GM19025 (cell line): Measurements from ENCODE around the gene LRP1.
"Not testable (repeated sequence)": the region's sequence is repeated elsewhere in the genome, so short reads cannot be mapped to it uniquely, and the experiment has no call there.

Experiments
- ATAC-seq: cut with Tn5 transposase; IDR thresholded peaks from one replicate; pipeline ENCODE4 v1.9.1; 2021; ENCODE audit warnings: mild to moderate bottlenecking, low read depth, moderate library complexity; ENCODE audit not compliant: unreplicated experiment

LRP1 gene

DNA sequence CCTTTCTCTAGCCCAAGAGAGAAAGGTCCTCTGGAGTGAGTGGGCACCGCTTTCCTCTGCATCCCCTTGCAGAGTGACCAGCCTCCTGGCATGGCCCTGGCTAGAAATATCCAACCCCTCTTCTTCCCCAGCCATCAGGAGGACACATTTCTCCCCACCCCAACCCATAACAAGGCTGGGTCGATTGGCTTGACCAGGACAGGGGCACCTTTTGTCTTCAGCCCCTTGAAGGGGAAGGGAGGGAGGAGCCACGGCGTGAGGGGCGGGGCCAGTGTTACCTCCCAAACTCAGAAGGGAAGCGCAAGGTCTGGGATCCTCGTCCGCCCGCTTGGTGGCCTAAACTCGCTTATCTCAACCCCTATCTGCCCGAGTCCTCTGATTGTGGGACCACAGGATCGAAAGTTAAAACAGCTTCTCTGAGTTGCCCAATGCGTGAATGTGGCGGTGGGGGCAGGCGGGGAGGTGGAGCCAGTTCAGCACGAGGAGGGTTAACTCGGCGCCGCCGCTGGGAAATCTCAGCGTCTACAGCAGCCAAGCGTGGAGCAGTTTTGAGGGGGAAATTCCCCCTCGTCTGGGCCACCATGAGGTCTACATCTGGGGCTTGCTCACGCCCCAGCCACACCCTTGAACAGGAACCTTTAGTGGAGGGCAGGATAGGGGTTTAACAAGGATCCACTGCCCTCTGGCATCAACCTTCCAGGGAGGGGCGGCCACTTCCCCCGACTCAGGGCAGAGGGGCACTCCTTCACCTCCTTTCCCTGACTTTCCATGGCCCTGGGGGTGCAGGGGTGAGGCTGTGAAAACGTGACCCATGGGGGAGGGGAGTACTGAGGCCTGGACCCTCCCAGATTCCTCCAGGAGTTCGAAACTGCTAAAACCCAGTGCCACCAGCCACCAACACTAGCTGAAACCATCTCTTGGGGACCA is 17.9 kb upstream of the LRP1 start:
- ATAC-seq = peak; percentile 63

DNA sequence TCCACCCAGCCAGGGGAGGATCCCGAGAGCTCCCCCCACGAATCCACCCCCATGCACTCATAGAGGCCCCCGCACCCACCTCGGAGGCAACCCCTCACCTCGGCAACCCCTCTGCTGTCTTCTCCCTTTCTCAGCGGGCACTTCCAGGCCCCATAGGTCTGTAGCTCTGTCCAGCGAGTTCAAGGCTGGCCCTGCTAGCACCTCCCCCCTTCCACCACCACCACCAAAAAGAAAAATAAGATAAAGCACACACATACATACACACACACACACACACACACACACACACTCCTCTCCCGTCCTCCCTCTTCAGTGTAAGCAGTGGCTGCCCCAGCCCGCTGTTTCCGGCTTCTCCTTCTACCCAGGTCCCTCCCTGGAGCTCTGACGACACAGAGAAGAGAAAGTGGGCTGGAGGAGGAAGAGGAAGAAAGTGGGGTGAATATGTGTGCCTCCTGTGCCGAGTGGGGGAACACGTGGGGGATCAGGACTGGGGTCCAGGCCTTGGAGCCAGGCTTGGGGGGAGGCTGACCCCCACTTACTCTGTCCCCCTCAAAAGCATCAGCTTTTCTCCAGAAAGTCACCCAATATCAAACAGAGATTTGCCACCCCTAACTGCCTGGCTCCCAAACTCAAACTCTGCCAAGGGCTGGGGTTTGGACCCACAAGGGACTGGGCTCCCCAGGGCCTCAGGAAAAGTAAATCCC is 17.1 kb upstream of the LRP1 start, which contains the start of gene STAT6:
STAT6 (minus strand) TSS at position 332 of the 704 bp plus-strand sequence. CDS start 3,084 bp downstream, outside the sequence.
- peak; percentile 55 for ATAC-seq

DNA sequence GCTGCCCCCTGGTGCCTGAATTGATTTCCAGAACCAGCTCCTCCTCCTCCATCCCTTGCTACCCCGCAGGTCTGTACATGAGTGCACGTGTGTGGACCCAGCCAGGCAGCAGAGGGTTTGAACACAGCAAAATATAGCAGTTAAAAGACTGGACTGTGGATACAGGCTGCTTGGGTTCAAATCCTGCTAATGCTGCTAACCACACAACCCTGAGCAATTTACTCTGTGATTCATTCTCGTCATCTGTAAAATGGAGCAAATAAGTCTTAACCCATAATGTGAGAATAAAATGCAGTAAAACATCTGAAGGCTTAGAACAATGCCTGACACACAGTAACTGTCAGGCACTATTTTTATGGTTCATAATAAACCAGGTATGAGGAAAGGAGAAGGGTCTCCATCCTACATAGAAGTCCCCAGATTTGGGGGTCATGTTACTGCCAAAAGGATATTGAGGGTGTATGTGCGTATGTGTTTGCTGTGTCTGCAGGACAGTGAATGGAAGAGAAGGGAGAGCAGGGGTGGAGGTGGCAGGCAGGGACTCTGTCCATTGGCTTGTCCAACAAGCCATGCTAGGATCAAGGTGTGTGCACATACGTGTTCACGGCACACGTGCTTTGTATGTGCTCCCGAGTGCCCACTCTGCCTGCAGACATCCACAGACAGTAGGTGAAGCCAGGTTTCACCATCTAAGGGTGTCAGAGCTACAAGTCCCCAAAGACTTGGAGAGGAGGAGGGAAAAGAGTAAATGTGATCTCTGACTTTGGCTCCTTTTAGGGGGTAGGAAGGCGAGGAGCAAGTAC is 15.6 kb upstream of the LRP1 start:
- peak; percentile 44 for ATAC-seq

DNA sequence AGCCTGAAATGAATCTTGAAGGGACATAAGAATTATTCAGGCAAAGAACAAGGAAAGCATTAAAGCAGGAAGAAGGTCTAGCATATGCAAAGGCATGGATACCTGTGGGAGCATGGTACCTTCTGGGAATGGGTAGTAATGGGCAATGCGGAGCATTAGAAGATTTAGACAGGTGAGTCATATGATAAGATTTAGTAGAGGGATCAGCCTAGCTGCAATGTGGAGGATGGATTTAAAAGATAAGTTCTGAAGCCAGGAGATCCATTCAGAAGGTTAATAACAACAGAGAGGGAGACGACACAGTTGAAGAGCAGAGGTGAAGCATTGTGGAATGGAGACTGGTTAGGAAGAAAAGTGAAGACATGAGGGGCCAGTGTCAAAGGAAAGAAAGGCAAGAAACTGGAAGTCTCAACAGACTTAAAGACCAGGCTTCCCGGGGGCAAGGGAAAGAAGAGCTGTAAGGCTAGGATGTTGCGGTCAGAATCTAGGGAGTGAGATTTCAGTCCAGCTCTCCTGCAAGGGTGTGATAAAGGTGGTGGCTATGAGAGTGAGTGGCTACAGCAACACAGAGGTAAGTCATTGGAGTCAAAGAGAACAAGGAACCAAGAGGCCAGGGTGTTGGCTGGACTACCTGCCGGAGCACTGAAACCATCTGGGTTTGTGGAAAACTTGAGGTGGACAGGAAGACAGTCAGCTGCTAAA is 11.6 kb upstream of the LRP1 start:
- no peak for ATAC-seq

DNA sequence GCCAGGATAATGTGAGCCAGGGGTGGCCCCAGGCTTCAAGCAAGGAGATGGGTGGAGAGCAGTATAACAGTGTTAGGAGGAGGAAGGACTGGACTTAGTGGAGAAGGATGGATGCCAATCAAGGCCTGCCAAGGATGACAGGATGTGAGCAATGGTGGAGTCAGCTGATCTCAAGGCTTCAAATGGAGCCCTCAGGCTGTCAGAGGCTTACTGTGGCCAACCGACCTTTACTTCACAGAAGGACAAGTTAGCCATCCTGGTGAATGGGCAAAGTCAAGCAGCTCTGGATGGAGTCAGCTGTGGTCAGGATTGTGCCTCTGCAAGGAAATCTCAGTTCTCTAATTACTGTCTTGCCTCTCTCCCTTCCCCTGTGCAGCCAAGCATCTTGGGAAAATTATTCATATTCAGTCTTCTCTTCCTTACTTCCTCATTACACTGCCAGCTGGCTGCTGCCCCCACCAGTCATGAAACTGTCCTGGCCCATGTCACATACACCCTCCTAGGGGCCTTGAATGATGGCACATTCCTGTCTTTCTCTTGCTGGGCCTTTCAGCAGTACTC is 9.5 kb upstream of the LRP1 start:
- ATAC-seq = no peak

DNA sequence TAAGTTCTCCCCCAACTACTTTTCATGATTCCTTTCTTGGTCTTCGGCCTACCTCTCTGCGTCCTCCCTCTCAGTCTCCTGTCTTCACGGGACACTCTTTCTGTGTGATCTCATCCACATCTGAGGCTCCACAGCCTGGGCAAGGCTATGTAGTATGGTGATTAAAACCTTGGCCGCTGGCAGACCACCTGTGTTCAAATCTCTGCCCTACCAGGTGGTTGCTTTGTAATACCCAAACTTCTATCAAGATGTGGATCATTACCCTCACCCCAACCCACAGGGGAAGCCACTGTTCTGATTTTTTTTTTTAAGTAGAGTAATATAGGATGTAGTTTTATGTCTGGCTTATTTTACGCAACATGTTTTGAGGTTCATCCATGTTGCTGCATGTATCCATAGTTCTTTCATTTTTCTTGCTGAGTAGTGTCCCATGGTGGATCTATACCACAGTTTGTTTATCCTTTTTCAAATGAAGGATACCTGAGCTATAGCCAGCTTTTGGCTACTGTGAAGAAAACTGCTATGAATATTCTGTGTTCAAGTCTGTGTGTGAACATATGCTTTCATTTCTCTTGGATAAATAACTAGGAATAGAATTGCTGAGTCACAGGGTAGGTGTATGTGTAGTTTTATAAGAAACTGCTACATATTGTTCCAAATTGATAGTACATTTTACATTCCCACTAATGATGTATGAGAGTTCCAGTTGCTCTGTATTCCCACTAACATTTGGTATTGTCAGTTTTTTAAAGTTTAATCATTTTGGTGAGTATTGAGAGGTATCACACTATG is 8.8 kb upstream of the LRP1 start:
- no peak for ATAC-seq

DNA sequence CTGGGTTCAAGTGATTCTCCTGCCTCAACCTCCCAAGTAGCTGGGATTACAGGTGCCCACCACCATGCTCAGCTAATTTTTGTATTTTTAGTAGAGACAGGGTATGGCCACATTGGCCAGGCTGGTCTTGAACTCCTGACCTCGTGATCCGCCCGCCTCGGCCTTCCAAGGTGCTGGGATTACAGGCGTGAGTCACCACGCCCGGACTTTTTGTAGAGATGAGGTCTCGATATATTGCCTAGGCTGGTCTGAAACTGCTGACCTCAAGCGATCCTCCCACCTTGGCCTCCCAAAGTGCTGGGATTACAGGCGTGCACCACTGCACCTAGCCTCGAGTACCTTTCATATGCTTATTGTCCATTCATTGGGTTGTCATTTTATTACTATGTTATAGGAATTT is 7.6 kb upstream of the LRP1 start:
- ATAC-seq = not testable (repeated sequence)

DNA sequence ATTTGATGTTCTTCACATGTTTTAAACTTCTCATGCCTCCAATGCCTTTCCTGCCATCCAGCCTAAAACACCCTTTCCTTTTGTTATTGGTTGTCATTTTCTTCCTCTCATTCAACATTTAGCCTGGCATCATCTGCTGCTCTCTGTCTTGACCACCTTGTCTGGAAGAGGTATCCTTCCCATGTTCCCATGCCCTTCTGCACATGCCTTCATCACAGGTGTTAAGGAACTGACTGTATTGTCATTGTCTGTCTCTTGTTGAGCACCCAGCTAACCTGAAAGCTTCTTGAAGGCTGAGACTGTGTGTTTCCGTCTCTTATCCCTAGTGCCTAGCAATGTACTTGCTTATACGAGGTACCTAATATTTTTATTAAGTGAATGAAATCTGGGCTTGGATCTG is 4.5 kb upstream of the LRP1 start:
- ATAC-seq = no peak

DNA sequence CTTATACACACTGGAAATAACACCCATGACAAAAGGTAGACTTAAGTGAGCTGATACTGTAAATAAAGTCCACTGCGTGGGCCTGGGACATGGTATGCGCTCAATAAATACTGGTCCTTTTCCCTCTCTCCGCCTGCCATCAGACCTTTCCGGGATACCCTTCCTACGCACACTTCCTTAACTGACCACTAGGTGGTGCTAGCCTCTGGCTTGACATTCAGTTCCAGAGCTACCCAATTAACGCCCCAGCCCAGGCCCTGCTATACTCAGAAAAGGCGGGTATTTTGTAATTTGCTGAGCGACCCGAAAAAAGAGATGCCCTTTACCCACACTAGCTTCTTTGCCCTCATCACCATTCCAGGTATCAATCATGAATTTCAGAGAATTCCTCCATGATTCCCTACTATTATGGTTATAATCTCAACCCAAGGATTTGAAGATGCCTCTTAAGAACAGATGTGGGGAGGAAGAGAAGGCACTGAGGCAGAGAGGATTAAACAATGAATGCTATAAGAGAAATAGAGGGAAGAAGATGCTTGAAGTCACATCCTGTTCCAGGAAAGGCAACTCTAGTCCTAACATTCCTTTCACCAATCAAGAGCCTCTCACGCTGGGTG is 3.9 kb upstream of the LRP1 start:
- ATAC-seq = no peak

DNA sequence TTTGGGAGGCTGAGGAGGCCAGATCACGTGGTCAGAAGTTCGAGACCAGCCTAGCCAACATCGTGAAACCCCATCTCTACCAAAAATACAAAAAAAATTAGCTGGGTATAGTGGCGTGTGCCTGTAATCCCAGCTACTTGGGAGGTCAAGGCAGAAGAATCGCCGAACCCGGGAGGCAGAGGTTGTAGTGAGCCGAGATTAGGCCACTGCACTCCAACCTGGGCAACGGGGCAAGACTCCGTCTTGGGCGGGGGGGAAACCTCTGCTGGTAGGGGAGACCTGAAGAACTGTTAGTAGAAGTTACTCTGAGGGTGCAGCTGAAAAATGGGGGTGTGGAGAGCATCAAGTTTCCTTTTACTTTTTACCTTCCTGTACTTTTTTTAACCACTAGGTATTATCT is 2.2 kb upstream of the LRP1 start:
- ATAC-seq = no peak

DNA sequence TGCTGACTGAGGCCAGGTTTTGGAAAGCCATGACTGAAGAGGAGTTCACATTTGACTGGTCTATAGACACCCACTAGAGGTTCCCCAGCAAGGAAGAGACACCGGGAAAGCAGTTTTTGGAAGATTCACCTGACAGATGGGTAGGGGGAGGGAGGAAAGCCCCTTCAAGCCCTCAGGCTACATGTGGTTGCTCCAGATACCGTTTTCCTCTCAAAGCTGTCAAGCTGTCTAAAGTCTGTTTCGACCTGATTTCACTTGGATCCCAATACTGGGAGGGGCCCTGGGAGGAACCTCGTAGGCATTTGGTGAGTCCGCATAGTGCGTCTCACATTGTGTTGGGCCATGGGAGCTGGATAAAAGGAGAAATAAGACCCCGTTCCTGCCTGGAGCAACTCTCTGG is 1.7 kb upstream of the LRP1 start:
- ATAC-seq = no peak

DNA sequence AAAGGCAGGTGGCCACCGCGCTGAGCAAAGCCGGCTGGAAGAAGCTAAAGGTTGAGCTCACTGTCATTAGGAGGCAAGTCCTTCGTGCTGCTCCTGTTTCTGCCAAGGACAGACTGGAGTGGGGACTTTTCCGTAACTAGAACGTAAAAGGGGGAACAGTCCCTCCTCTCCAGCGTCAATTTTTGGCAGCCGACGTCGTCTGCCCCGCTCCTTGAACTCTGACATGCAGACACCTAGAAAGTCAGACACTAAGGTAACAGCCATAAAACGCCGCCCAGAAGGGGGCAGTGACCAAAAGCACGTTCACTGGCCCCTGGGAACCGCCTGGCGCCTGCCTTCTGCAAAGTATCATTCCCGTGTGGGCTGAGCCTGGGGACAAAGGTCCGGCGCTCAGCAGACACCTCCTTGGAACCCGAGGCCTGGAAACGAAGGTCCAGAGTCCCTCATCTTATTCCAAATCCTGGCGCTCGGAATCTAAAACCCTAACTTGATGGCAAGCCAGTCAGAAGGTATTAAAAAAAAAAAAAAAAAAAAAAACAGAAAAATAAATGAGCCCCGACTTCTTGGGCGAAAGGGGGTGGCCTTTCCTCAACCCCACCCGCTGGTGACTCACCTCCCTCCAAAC is 1.1 kb upstream of the LRP1 start:
- no peak for ATAC-seq

DNA sequence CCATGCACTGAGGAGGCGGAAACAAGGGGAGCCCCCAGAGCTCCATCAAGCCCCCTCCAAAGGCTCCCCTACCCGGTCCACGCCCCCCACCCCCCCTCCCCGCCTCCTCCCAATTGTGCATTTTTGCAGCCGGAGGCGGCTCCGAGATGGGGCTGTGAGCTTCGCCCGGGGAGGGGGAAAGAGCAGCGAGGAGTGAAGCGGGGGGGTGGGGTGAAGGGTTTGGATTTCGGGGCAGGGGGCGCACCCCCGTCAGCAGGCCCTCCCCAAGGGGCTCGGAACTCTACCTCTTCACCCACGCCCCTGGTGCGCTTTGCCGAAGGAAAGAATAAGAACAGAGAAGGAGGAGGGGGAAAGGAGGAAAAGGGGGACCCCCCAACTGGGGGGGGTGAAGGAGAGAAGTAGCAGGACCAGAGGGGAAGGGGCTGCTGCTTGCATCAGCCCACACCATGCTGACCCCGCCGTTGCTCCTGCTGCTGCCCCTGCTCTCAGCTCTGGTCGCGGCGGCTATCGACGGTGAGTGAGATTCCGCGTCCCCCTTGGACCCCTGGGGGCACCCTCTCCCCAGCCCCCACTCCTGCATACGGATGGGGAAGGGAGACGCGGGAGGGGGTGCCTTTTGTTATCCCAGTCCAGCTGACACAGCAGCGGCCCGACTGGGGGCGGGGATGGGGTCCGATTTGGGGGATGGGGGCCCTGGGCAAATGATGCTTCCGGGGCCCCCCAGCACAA is 400 bp downstream of the LRP1 start:
- ATAC-seq = no peak

DNA sequence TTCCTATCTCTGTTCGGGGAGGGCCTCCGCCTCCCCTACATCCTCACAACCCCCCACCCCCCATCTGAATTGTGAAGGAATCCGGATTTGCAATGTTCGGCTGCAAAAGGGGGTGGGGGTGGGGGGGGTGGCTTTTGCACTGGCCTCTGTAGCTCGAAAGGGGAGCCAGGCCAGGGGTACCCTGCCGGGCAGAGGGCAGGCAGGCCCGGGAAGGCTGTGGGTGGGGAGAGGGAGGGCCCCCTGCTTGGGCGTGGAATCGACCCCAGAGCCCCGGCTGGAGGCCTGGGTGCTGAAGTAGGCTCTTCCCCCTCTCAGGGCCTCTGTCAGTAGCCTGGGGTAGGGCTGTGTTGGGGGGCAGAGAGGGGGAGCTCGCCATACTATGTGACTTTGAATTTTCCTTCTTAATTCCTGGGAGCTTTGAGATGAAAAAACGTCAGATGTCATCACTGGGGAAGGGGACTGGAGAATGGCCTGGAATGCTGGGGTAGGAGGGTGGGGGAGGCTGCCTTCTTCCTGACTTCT is 1.1 kb downstream of the LRP1 start:
- no peak for ATAC-seq

DNA sequence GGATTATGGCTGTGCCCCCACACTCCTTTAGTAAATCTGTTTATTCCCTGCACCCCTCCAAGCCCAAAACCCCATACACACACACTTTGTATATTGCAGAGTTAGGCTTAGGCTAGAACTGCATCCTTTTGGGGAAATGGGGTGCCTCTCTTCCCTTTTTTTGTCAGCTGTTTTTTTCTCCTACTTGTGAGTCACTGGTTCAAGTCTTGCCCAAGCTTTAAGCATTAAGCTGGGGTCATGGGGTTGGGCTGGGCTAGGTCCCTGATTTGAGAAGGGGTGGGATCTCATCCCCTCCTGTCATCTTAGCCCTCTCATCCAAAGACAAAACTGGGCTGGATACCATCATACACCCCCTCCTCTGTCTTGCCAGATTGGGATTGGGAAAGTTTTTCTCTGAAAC is 1.6 kb downstream of the LRP1 start:
- ATAC-seq = no peak

DNA sequence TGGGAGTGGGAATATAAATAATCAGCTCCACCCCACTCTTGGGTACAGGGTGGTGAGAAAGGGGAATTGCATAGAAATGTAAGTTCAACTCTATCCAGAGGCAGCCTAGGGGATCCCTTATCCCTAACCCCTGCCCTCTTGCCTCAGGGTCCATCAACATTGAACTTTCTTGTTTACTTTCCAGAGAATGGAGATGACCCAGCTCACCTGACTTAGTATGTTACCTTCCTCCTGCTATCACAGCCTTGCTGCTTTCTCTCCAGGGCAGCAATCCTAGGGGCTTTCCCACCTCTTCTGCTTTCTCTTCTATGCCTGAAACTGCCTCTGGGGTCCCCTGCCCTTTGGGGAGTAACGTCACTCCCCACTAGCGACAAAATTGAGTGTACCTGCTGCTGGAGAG is 2.7 kb downstream of the LRP1 start:
- no peak for ATAC-seq
